Endothelial cell of umbilical vein (primary cell): ENCODE results near the gene RBM20. TPM values are rescaled to one million over a fixed set of nuclear protein-coding genes. Genes with fewer than 3 reads are reported as not detected.

Source experiments
- BruUV-seq: library from RNA; stranded (reverse); fragments of 400-500 nt; replicated peaks from 2 replicates; lab custom pipeline; 2021; lab: Mats Ljungman, UMichigan
- CTCF ChIA-PET: fragments of 300-600, 350-600 bp; sonication (Branson Sonifier 250); formaldehyde crosslinking; loops from one replicate; lab custom pipeline; 2021; ENCODE audit warnings: antibody characterized with exemption, inconsistent platforms; lab: Charles Lee
- POLR2A ChIA-PET: fragments of 300-600, 350-600 bp; sonication (Branson Sonifier 250); formaldehyde crosslinking; loops from one replicate; lab custom pipeline; 2021; ENCODE audit warnings: antibody characterized with exemption, inconsistent platforms; lab: Charles Lee
- DNase-seq: peaks from one replicate; pipeline ENCODE4 v3.0.0-alpha.2; 2011; ENCODE audit warnings: low read depth, low spot score
- FAIRE-seq: peaks from 2 replicates; lab custom pipeline; 2011; peaks lifted over from hg19 to GRCh38; lab: Jason Lieb, UNC
- H2AFZ ChIP-seq: 2 replicates; pipeline ENCODE4 v1.6.0; 2012; ENCODE audit warnings: low read depth, low read length, control low read depth, inconsistent platforms
- H3K27ac ChIP-seq: 2 replicates; pipeline ENCODE4 v1.5.1; 2011; ENCODE audit warnings: low read depth, mild to moderate bottlenecking, control low read depth, low read length, moderate library complexity; ENCODE audit not compliant: insufficient read depth
- H3K27me3 ChIP-seq, 2 experiments: 2 replicates each; pipeline versions ENCODE4 v1.6.0 to v1.6.1; 2011; ENCODE audit warnings: low read length in 2 of 2, mixed read lengths in 1 of 2; ENCODE audit not compliant: control insufficient read depth in 2 of 2, insufficient read depth in 2 of 2
- H3K36me3 ChIP-seq, 2 experiments: 2 replicates in 1 of 2; 3 replicates in 1 of 2; pipeline ENCODE4 v1.5.1; 2011; ENCODE audit warnings: low read length in 2 of 2, mild to moderate bottlenecking in 1 of 2, moderate library complexity in 1 of 2; ENCODE audit not compliant: control insufficient read depth in 2 of 2, insufficient read depth in 2 of 2; ENCODE audit errors: extremely low read depth in 1 of 2
- H3K4me1 ChIP-seq: 3 replicates; pipeline ENCODE4 v1.5.1; 2011; ENCODE audit warnings: mild to moderate bottlenecking, low read length; ENCODE audit not compliant: control insufficient read depth, insufficient read depth; ENCODE audit errors: extremely low read depth
- H3K4me2 ChIP-seq: 2 replicates; pipeline ENCODE4 v1.6.1; 2011; ENCODE audit warnings: low read length, control low read depth, mixed read lengths; ENCODE audit not compliant: insufficient read depth
- H3K4me3 ChIP-seq, 3 experiments: fragments of 200-600 bp in 1 of 3; sonication (generic), shearing (Covaris generic) in 1 of 3; replicated peaks in 1 of 3; 2 replicates each; pipeline ENCODE4 v1.5.1; 2011 to 2016; ENCODE audit warnings: control low read depth in 3 of 3, low read length in 3 of 3, mild to moderate bottlenecking in 2 of 3, inconsistent platforms in 1 of 3, low read depth in 1 of 3, moderate library complexity in 1 of 3; ENCODE audit not compliant: insufficient read depth in 1 of 3
- H3K79me2 ChIP-seq: 2 replicates; pipeline ENCODE4 v1.6.0; 2012; ENCODE audit warnings: low read length, inconsistent platforms; ENCODE audit not compliant: control insufficient read depth, insufficient read depth
- H3K9ac ChIP-seq: replicated peaks from 2 replicates; pipeline ENCODE3; 2011; ENCODE audit warnings: low read length, control low read depth; ENCODE audit not compliant: insufficient read depth; ENCODE audit errors: extremely low read depth
- H3K9me1 ChIP-seq: replicated peaks from 3 replicates; pipeline ENCODE4 v1.6.0; 2011; ENCODE audit warnings: mild to moderate bottlenecking, low read length; ENCODE audit not compliant: control insufficient read depth, insufficient read depth; ENCODE audit errors: extremely low read depth
- H3K9me3 ChIP-seq: replicated peaks from 2 replicates; pipeline ENCODE4 v1.5.1; 2012; ENCODE audit warnings: low read length, inconsistent platforms; ENCODE audit not compliant: control insufficient read depth, insufficient read depth
- H4K20me1 ChIP-seq: replicated peaks from 2 replicates; pipeline ENCODE3; 2011; ENCODE audit warnings: mild to moderate bottlenecking, low read length; ENCODE audit not compliant: control insufficient read depth, insufficient read depth; ENCODE audit errors: extremely low read depth
- EZH2 ChIP-seq: IDR thresholded peaks from 2 replicates; pipeline ENCODE4 v1.6.1; 2012; ENCODE audit warnings: borderline replicate concordance, low read depth, mild to moderate bottlenecking, moderate library complexity, low read length, inconsistent platforms; ENCODE audit not compliant: severe bottlenecking
- FOS ChIP-seq: IDR thresholded peaks from 2 replicates; pipeline ENCODE4 v1.6.1; 2011; ENCODE audit warnings: mild to moderate bottlenecking, low read length, moderate library complexity, borderline replicate concordance; ENCODE audit not compliant: insufficient read depth
- GATA2 ChIP-seq: IDR thresholded peaks from 2 replicates; pipeline ENCODE4 v1.7.0; 2011; ENCODE audit warnings: low read depth, mild to moderate bottlenecking, moderate library complexity, mixed read lengths, low read length; ENCODE audit not compliant: insufficient read length, insufficient read depth
- JUN ChIP-seq: IDR thresholded peaks from 2 replicates; pipeline ENCODE4 v1.6.1; 2011; ENCODE audit warnings: borderline replicate concordance, low read depth; ENCODE audit not compliant: insufficient read length, insufficient read depth
- dilution Hi-C: fragments of 300-500 bp; cut with MboI; formaldehyde crosslinking; loops from one replicate; pipeline ENCODE4 v1.15.0; 2019; ENCODE audit warnings: low sequenced_read_pairs; ENCODE audit not compliant: extremely low pct_ligation_motif_present
- intact Hi-C: fragments of 100-400 bp; cut with micrococcal nuclease; formaldehyde crosslinking; loops from one replicate; pipeline ENCODE4 v1.10.0; 2022
- polyA plus RNA-seq, 4 experiments: library from polyadenylated mRNA; depleted of rRNA in 3 of 4; stranded (reverse) in 3 of 4; unstranded in 1 of 4; fragments of >200 nt; gene quantifications; 2 replicates each; pipeline versions ENCODE4 v1.2.1 to v1.2.3, GENCODE V29; 2011 to 2012; ENCODE audit warnings: missing spikeins in 1 of 4
- total RNA-seq: library from RNA; stranded (reverse); gene quantifications from 2 replicates; pipeline ENCODE4 v1.2.3, GENCODE V29; 2021
- TF ChIP-seq, protein P1 (sequence below), 2 donors: IDR thresholded peaks; 1 replicate in 1 of 2; 2 replicates in 1 of 2; pipeline ENCODE4 v1.5.1; 2011; ENCODE audit warnings: low read length in 2 of 2, mild to moderate bottlenecking in 2 of 2, moderate library complexity in 2 of 2, control low read depth in 1 of 2, inconsistent platforms in 1 of 2, low read depth in 1 of 2; ENCODE audit not compliant: insufficient read depth in 1 of 2; ENCODE audit errors: extremely low read depth in 1 of 2

The RBM20 gene
- total and polyA plus RNA-seq, 2 donors (not counting 3 experiments of a cell fraction or from before 2014, with no cell fraction given): 0.04 TPM; not detected in 1

DNA sequence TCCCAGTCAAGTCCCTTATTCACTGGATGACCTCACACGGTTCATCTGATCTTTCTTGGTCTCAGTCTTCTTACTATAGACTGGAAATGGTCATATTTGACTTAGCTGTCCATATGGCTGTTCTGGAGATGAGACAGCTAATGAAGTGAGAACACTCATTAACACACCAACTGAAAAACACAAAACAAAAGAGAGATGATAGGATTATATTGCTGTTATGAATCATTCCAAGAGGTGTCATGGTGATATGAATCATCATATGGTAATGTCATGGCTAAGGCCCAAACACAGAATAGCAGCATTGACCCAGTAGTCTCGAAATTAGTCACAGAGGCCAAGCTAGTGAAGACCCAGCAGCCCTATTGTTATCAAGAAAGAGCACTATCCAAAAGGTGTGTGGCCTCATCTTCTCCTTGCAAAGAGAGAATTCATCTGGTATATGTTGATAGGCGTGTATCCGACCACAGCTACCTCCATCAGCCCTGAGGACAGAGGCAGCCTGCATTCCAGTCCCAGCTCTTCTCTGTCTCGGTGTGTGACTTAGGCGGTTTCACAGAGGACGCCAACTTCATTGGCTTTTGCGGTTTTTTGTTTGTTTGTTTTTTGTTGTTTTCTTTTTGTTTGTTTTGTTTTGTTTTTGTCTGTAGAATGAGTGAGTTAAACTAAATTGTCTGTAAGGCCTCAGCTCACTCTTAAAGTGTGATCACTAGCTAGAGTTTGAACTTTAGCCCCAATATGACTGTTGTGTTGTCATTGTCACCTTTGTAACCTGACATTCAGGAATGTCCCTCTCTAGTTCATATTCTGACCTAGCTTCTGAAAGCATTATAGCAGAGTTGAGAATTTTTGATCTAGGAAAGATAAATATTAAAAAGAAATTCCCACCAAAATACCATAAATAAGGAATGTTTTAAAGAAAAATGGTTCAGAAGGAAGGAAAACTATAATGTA lies 130.2 kb downstream of the RBM20 start:
- peaks cover 3 to 9% of the 10 kb centered on the region in 2 experiments for H3K27me3 ChIP-seq
- no peak overlapping the region for H3K4me2 ChIP-seq
- H4K20me1 ChIP-seq: no peaks in the 10 kb centered on the region
- intact Hi-C loops (loop anchor here (5.0 kb wide), 1 partner anchor 88 kb away; no protein-coding TSS in a partner anchor), dilution Hi-C loops (no loop called here)
- TF ChIP-seq, protein P1, sequence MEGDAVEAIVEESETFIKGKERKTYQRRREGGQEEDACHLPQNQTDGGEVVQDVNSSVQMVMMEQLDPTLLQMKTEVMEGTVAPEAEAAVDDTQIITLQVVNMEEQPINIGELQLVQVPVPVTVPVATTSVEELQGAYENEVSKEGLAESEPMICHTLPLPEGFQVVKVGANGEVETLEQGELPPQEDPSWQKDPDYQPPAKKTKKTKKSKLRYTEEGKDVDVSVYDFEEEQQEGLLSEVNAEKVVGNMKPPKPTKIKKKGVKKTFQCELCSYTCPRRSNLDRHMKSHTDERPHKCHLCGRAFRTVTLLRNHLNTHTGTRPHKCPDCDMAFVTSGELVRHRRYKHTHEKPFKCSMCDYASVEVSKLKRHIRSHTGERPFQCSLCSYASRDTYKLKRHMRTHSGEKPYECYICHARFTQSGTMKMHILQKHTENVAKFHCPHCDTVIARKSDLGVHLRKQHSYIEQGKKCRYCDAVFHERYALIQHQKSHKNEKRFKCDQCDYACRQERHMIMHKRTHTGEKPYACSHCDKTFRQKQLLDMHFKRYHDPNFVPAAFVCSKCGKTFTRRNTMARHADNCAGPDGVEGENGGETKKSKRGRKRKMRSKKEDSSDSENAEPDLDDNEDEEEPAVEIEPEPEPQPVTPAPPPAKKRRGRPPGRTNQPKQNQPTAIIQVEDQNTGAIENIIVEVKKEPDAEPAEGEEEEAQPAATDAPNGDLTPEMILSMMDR (IDR thresholded peaks at IDR 0.05; ENCODE audit: extremely low read depth in 1 of 2, insufficient read depth in 1 of 2, low read depth in 1 of 2, low read length in 2 of 2): no peak
- TF ChIP-seq FOS (peak; percentile 94), GATA2 (peak; percentile 34), JUN (peak; percentile 81), EZH2 (no peak)
- FAIRE-seq (no peak), DNase-seq (peak; percentile 62)
- BruUV-seq: no TSS peak
- no peaks in the 10 kb centered on the region for H3K9me3 ChIP-seq
- no peaks in the 10 kb centered on the region for H3K36me3 ChIP-seq
- POLR2A ChIA-PET: no interaction called here
- H2AFZ ChIP-seq: no peak overlapping the region
- CTCF ChIA-PET: interaction anchor here (0.9 to 1.3 kb wide), 2 partner anchors 12 to 15 kb away, joined by 4 to 9 read pairs; no protein-coding TSS in a partner anchor
- peaks cover 6% of the 10 kb centered on the region for H3K4me1 ChIP-seq
- no peaks in the 10 kb centered on the region for H3K9me1 ChIP-seq
- H3K79me2 ChIP-seq: no peaks in the 10 kb centered on the region
- no peak overlapping the region for H3K9ac ChIP-seq
- no peak overlapping the region for H3K4me3 ChIP-seq
- peak overlapping the region; percentile 9 for H3K27ac ChIP-seq
